Smooth muscle cell (in vitro differentiated cells): ENCODE measurements around the gene HPS4. TPM values are rescaled to one million over a fixed set of nuclear protein-coding genes. Genes with fewer than 3 reads are reported as not detected.

Experiments
- DNase-seq: peaks from one replicate; lab custom pipeline; 2025; ENCODE audit not compliant: unreplicated experiment; lab: John Stamatoyannopoulos, UW
- H2AFZ ChIP-seq: fragments of 200-600 bp; sonication (generic); 2 replicates; pipeline ENCODE4 v1.6.0; 2016; ENCODE audit warnings: antibody characterized with exemption, low read depth, mild to moderate bottlenecking
- H3F3A ChIP-seq: fragments of 200-600 bp; sonication (generic); 2 replicates; pipeline ENCODE4 v1.6.0; 2017; ENCODE audit warnings: antibody characterized with exemption, low read depth
- H3K27ac ChIP-seq: fragments of 200-600 bp; sonication (generic); 2 replicates; pipeline ENCODE4 v1.5.1; 2016; ENCODE audit warnings: low read depth, mild to moderate bottlenecking
- H3K27me3 ChIP-seq: fragments of 200-600 bp; sonication (generic); 2 replicates; pipeline ENCODE4 v1.6.1; 2016; ENCODE audit warnings: low read depth, mild to moderate bottlenecking
- H3K36me3 ChIP-seq: fragments of 200-600 bp; sonication (generic); 2 replicates; pipeline ENCODE4 v1.5.1; 2016; ENCODE audit warnings: low read depth
- H3K4me1 ChIP-seq: fragments of 200-600 bp; sonication (generic); 2 replicates; pipeline ENCODE4 v1.5.1; 2016; ENCODE audit warnings: low read depth
- H3K4me2 ChIP-seq: fragments of 200-600 bp; sonication (generic); 2 replicates; pipeline ENCODE4 v1.6.0; 2016; ENCODE audit warnings: mild to moderate bottlenecking
- H3K4me3 ChIP-seq: fragments of 200-600 bp; sonication (generic); 2 replicates; pipeline ENCODE4 v1.5.1; 2016; ENCODE audit warnings: mild to moderate bottlenecking
- H3K79me2 ChIP-seq: fragments of 200-600 bp; sonication (generic); 2 replicates; pipeline ENCODE4 v1.6.0; 2016; ENCODE audit warnings: low read depth, mild to moderate bottlenecking
- H3K9ac ChIP-seq: fragments of 200-600 bp; sonication (generic); 2 replicates; pipeline ENCODE4 v1.6.0; 2016; ENCODE audit warnings: low read depth
- H3K9me3 ChIP-seq: fragments of 200-600 bp; sonication (generic); replicated peaks from 2 replicates; pipeline ENCODE4 v1.5.1; 2016; ENCODE audit warnings: low read depth
- H4K20me1 ChIP-seq: fragments of 200-600 bp; sonication (generic); 2 replicates; pipeline ENCODE4 v1.6.0; 2016; ENCODE audit warnings: low read depth
- WGBS: methylation state at CpG from one replicate; pipeline ENCODE4 v1.1.7; 2016; ENCODE audit warnings: low lambda C conversion rate; 5-methylcytosine and 5-hydroxymethylcytosine counted together
- polyA plus RNA-seq: library from polyadenylated mRNA; unstranded; fragments of >200 nt; fragmentation: Nextera tagmentation; extraction: Ambion mirVana; gene quantifications from 2 replicates; pipeline ENCODE4 v1.2.1, GENCODE V29; 2016
- total RNA-seq: library from RNA; depleted of rRNA; stranded (reverse); fragments of >200 nt; gene quantifications from 2 replicates; pipeline ENCODE4 v1.2.3, GENCODE V29; 2014
- TF ChIP-seq, protein P1 (sequence below): fragments of 200-600 bp; sonication (generic); IDR thresholded peaks from 2 replicates; pipeline ENCODE4 v1.5.1; 2017; ENCODE audit warnings: borderline replicate concordance, mild to moderate bottlenecking, antibody characterized with exemption; ENCODE audit not compliant: insufficient read depth, poor library complexity, severe bottlenecking

The HPS4 gene
- total and polyA plus RNA-seq, 2 experiments from 2014 or later: 18.2 to 46.3 TPM

DNA sequence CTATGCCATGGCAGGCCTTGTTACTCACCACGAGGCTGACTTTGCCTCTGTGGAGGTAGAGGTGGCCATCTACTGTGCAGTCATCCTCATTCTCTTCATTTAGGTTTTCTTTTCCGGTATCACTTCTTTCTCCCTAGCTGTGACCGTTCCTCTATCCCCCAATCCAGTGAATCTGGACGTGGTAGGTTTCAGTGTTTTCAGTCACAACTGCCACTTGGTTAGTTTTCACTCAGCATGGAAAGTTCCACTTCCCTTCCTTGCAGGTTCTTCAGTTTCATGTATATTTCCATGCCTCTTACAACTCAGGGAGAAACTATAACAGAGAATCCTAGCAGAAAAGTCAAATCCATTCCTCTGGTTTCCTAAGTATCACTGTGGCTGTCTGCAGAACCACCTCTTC lies 1.9 kb downstream of the HPS4 start:
- DNase-seq: no peak
- Histone ChIP-seq H3K4me3 (no peak overlapping the region), H2AFZ (no peak overlapping the region), H3K79me2 (peaks cover 21% of the 10 kb centered on the region), H3F3A (peaks cover 21% of the 10 kb centered on the region), H3K4me1 (peaks cover 31% of the 10 kb centered on the region), H3K36me3 (no peaks in the 10 kb centered on the region), H4K20me1 (no peaks in the 10 kb centered on the region), H3K9ac (peak overlapping the region; percentile 19), H3K4me2 (peak overlapping the region; percentile 96), H3K9me3 (no peaks in the 10 kb centered on the region), H3K27me3 (no peaks in the 10 kb centered on the region), H3K27ac (peak overlapping the region; percentile 98)
- TF ChIP-seq, protein P1, sequence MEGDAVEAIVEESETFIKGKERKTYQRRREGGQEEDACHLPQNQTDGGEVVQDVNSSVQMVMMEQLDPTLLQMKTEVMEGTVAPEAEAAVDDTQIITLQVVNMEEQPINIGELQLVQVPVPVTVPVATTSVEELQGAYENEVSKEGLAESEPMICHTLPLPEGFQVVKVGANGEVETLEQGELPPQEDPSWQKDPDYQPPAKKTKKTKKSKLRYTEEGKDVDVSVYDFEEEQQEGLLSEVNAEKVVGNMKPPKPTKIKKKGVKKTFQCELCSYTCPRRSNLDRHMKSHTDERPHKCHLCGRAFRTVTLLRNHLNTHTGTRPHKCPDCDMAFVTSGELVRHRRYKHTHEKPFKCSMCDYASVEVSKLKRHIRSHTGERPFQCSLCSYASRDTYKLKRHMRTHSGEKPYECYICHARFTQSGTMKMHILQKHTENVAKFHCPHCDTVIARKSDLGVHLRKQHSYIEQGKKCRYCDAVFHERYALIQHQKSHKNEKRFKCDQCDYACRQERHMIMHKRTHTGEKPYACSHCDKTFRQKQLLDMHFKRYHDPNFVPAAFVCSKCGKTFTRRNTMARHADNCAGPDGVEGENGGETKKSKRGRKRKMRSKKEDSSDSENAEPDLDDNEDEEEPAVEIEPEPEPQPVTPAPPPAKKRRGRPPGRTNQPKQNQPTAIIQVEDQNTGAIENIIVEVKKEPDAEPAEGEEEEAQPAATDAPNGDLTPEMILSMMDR: no peak
- whole genome bisulfite sequencing: 84% methylated on average over 4 of the region's 4 CpGs

DNA sequence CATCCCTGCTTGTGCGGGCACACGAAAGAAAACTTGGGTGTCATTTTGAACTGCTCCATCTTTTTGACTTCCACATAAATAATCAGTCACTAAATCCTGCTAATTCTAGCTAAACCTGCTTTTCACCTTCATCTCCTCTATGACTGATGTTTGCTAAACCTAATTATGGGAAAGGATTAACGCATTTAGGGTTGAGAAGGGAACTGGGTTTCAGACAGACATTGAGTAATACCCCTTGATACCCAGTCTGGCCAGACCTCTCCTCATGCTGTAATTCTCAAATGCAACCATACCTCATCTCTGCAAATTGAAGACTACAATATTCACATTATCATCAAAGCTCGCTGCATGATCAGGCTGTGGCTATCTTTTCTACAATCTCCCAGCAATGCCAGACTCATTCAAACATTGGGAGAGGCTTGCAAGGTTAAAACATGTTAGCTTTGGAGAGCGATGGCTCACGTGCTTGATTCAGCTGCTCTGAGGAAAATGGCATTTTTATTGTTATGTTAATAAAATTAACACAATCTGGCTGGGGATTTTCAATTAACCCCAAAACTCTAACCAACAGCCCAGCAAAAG lies 2.4 kb downstream of the HPS4 start:
- H3K36me3 ChIP-seq: no peaks in the 10 kb centered on the region
- DNase-seq: no peak
- no peak overlapping the region for H2AFZ ChIP-seq
- no peaks in the 10 kb centered on the region for H3K27me3 ChIP-seq
- H3K27ac ChIP-seq: peak overlapping the region; percentile 98
- WGBS: 59% methylated on average over 6 of the region's 6 CpGs
- no peak overlapping the region for H3K4me3 ChIP-seq
- H3K79me2 ChIP-seq: peaks cover 21% of the 10 kb centered on the region
- H3K9ac ChIP-seq: no peak overlapping the region
- peaks cover 26% of the 10 kb centered on the region for H3F3A ChIP-seq
- H3K9me3 ChIP-seq: no peaks in the 10 kb centered on the region
- peaks cover 31% of the 10 kb centered on the region for H3K4me1 ChIP-seq
- peak overlapping the region; percentile 96 for H3K4me2 ChIP-seq
- TF ChIP-seq, protein P1: no peak
- no peaks in the 10 kb centered on the region for H4K20me1 ChIP-seq

DNA sequence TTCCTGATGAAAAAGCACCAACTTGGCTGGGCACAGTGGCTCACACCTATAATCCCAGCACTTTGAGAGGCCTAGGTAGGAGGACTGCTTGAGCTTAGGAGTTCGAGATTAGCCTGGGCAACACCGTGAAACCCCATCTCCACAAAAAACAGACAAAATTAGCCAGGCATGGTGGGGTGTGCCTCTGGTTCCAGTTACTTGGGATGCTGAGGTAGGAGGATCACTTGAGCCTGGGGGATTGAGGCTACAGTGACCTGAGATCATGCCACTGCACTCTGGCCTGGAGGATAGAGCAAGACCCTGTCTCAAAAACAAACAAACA lies 3.0 kb downstream of the HPS4 start:
- TF ChIP-seq, protein P1: no peak
- peak overlapping the region; percentile 98 for H3K27ac ChIP-seq
- no peaks in the 10 kb centered on the region for H3K9me3 ChIP-seq
- peak overlapping the region; percentile 5 for H3K4me2 ChIP-seq
- no peak overlapping the region for H3K9ac ChIP-seq
- no peaks in the 10 kb centered on the region for H3K36me3 ChIP-seq
- H3K4me1 ChIP-seq: peaks cover 31% of the 10 kb centered on the region
- WGBS: 89% methylated on average over 2 of the region's 2 CpGs
- H3K27me3 ChIP-seq: no peaks in the 10 kb centered on the region
- H3K4me3 ChIP-seq: no peak overlapping the region
- no peak for DNase-seq
- H4K20me1 ChIP-seq: no peaks in the 10 kb centered on the region
- no peak overlapping the region for H2AFZ ChIP-seq
- H3K79me2 ChIP-seq: peaks cover 21% of the 10 kb centered on the region
- H3F3A ChIP-seq: peaks cover 28% of the 10 kb centered on the region
